GM18868 (cell line): ENCODE measurements around the gene UPF1.
"Not testable (repeated sequence)": the region's sequence is repeated elsewhere in the genome, so short reads cannot be mapped to it uniquely, and the experiment has no call there.

ENCODE experiments used
- ATAC-seq: cut with Tn5 transposase; IDR thresholded peaks from one replicate; pipeline ENCODE4 v1.9.1; 2021; ENCODE audit warnings: mild to moderate bottlenecking, moderate library complexity; ENCODE audit not compliant: unreplicated experiment

Gene UPF1

GRCh38 chr19:18897094-18898029 lies 65.6 kb downstream of the UPF1 start:
- ATAC-seq, result no peak

- no peak for ATAC-seq
Measured at GRCh38 chr19:18898081-18898606, 66.4 kb downstream of the UPF1 start.

- no peak for ATAC-seq
Measured at GRCh38 chr19:18898607-18899408, 67.0 kb downstream of the UPF1 start.

- no peak for ATAC-seq
Measured at GRCh38 chr19:18899624-18900560, 68.1 kb downstream of the UPF1 start.

- ATAC-seq, result no peak
Measured at GRCh38 chr19:18900700-18901481, 69.1 kb downstream of the UPF1 start.

GRCh38 chr19:18901491-18901890 lies 69.7 kb downstream of the UPF1 start:
- ATAC-seq, result no peak

GRCh38 chr19:18902519-18902918 lies 70.8 kb downstream of the UPF1 start:
- not testable (repeated sequence) for ATAC-seq

- no peak for ATAC-seq
Measured at GRCh38 chr19:18903156-18904037, 71.6 kb downstream of the UPF1 start.

GRCh38 chr19:18904334-18905057 lies 72.7 kb downstream of the UPF1 start:
- ATAC-seq, result no peak

- ATAC-seq, result no peak
Measured at GRCh38 chr19:18905058-18905456, 73.3 kb downstream of the UPF1 start.

- ATAC-seq, result no peak
Measured at GRCh38 chr19:18905513-18906236, 73.9 kb downstream of the UPF1 start.

- no peak for ATAC-seq
Measured at GRCh38 chr19:18906605-18907519, 75.1 kb downstream of the UPF1 start.

- ATAC-seq, result no peak
Measured at GRCh38 chr19:18908917-18909619, 77.3 kb downstream of the UPF1 start.

GRCh38 chr19:18910010-18910409 lies 78.3 kb downstream of the UPF1 start:
- no peak for ATAC-seq

GRCh38 chr19:18910801-18911436 lies 79.2 kb downstream of the UPF1 start:
- ATAC-seq, result no peak
